Measurements from ENCODE around the gene CCDC188.

Gene CCDC188

DNA sequence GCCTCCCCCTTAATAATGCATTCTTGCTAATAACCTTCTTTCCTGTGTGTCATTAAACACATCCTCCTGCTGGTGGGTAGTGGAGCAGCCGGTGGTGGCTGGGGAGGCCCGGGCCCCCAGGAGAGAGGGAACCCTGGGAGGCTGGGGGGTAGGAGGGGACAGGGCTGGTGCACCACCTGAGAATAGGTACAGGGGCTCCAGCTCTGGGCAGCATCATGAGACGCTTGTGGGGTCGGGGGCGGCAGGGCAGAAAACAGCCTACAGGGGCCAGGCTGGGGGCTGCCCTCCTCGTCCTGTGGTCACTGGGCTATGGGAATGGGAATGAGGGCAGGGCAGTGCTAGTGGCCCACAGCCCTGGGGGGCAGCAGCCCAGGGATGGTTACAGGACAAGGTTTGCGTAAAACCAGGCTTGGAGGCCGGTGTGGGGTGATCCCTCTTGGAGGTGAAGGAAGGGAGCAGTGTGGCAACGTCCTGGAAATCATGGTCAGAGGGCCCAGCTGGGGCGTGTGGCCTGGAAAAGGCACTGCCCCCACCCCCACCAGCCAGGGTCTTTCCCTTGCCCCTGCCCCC lies 18.5 kb upstream of the CCDC188 start:
- no peak overlapping the region for H3K27ac Mint-ChIP-seq
- peaks cover under 1% of the 10 kb centered on the region for H3K9me3 Mint-ChIP-seq
- peaks cover 3% of the 10 kb centered on the region for H3K27me3 Mint-ChIP-seq (ENCODE audit: low read depth)
- H3K36me3 Mint-ChIP-seq (ENCODE audit: low read depth), result peaks cover 1% of the 10 kb centered on the region
- H3K4me3 Mint-ChIP-seq, result no peak overlapping the region
- H3K4me1 Mint-ChIP-seq, result no peaks in the 10 kb centered on the region
- TF ChIP-seq, protein P1, sequence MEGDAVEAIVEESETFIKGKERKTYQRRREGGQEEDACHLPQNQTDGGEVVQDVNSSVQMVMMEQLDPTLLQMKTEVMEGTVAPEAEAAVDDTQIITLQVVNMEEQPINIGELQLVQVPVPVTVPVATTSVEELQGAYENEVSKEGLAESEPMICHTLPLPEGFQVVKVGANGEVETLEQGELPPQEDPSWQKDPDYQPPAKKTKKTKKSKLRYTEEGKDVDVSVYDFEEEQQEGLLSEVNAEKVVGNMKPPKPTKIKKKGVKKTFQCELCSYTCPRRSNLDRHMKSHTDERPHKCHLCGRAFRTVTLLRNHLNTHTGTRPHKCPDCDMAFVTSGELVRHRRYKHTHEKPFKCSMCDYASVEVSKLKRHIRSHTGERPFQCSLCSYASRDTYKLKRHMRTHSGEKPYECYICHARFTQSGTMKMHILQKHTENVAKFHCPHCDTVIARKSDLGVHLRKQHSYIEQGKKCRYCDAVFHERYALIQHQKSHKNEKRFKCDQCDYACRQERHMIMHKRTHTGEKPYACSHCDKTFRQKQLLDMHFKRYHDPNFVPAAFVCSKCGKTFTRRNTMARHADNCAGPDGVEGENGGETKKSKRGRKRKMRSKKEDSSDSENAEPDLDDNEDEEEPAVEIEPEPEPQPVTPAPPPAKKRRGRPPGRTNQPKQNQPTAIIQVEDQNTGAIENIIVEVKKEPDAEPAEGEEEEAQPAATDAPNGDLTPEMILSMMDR (IDR thresholded peaks at IDR 0.05; ENCODE audit: unreplicated experiment in 3 of 3), result no peak

- H3K9me3 Mint-ChIP-seq, result peaks cover 3% of the 10 kb centered on the region
- H3K27ac Mint-ChIP-seq, result no peak overlapping the region
- H3K36me3 Mint-ChIP-seq (ENCODE audit: low read depth), result peaks cover 4% of the 10 kb centered on the region
- H3K4me3 Mint-ChIP-seq, result no peak overlapping the region
- TF ChIP-seq, protein P1 (IDR thresholded peaks at IDR 0.05; ENCODE audit: unreplicated experiment in 3 of 3), result no peak
- no peaks in the 10 kb centered on the region for H3K4me1 Mint-ChIP-seq
- H3K27me3 Mint-ChIP-seq (ENCODE audit: low read depth), result peaks cover 3% of the 10 kb centered on the region
Measured at GRCh38 chr22:20167643-20168322, 16.9 kb upstream of the CCDC188 start.

GRCh38 chr22:20166703-20167102 lies 15.8 kb upstream of the CCDC188 start:
- peaks cover 3% of the 10 kb centered on the region for H3K27me3 Mint-ChIP-seq (ENCODE audit: low read depth)
- TF ChIP-seq, protein P1 (IDR thresholded peaks at IDR 0.05; ENCODE audit: unreplicated experiment in 3 of 3), result no peak

GRCh38 chr22:20165913-20166312 lies 15.1 kb upstream of the CCDC188 start:
- H3K9me3 Mint-ChIP-seq, result peaks cover 3% of the 10 kb centered on the region
- peaks cover 4% of the 10 kb centered on the region for H3K36me3 Mint-ChIP-seq (ENCODE audit: low read depth)
- H3K27ac Mint-ChIP-seq, result no peak overlapping the region
- H3K27me3 Mint-ChIP-seq (ENCODE audit: low read depth), result peaks cover 3% of the 10 kb centered on the region
- TF ChIP-seq, protein P1 (IDR thresholded peaks at IDR 0.05; ENCODE audit: unreplicated experiment in 3 of 3), result no peak
- no peak overlapping the region for H3K4me3 Mint-ChIP-seq
- H3K4me1 Mint-ChIP-seq, result no peaks in the 10 kb centered on the region

More at GRCh38 chr22:20166703-20167102, 15.8 kb upstream of the CCDC188 start:
- Mint-ChIP-seq H3K4me1 (no peaks in the 10 kb centered on the region), H3K27ac (no peak overlapping the region), H3K9me3 (peaks cover 3% of the 10 kb centered on the region), H3K36me3 (ENCODE audit: low read depth) (peaks cover 4% of the 10 kb centered on the region), H3K4me3 (no peak overlapping the region)

DNA sequence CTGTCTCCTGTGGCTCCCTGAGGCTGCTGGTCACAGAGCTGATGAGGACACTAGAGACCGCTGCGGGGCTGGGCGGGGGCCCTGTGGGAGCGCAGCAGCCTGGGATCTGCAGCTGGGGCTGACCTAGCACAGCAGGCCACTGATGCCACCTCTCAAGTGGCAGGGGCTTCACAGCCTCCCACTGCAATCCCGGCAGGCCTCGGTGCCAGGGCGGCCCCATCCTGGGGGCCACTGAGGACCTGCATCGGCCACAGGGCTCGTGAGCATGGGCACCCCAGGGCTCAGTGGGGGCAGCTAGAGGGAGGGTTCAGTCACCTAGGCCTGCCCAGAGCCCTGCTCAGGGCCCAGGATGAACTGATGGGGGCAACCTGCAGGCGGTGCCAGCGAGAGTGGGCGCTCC lies 14.6 kb upstream of the CCDC188 start:
- no peak overlapping the region for H3K4me3 Mint-ChIP-seq
- peaks cover 3% of the 10 kb centered on the region for H3K27me3 Mint-ChIP-seq (ENCODE audit: low read depth)
- H3K4me1 Mint-ChIP-seq, result no peaks in the 10 kb centered on the region
- H3K9me3 Mint-ChIP-seq, result peaks cover 3% of the 10 kb centered on the region
- H3K27ac Mint-ChIP-seq, result no peak overlapping the region
- TF ChIP-seq, protein P1 (IDR thresholded peaks at IDR 0.05; ENCODE audit: unreplicated experiment in 3 of 3), result no peak
- H3K36me3 Mint-ChIP-seq (ENCODE audit: low read depth), result peaks cover 4% of the 10 kb centered on the region

- peaks cover 3% of the 10 kb centered on the region for H3K9me3 Mint-ChIP-seq
- H3K4me1 Mint-ChIP-seq, result no peaks in the 10 kb centered on the region
- TF ChIP-seq, protein P1 (IDR thresholded peaks at IDR 0.05; ENCODE audit: unreplicated experiment in 3 of 3), result no peak
- H3K4me3 Mint-ChIP-seq, result no peak overlapping the region
- H3K36me3 Mint-ChIP-seq (ENCODE audit: low read depth), result peaks cover 4% of the 10 kb centered on the region
- no peak overlapping the region for H3K27ac Mint-ChIP-seq
- H3K27me3 Mint-ChIP-seq (ENCODE audit: low read depth), result peaks cover 3% of the 10 kb centered on the region
Measured at GRCh38 chr22:20164863-20165262, 14.0 kb upstream of the CCDC188 start.

All from nephron (organoid).